ENCODE data around the gene SLC22A14. TPM values are rescaled to one million over a fixed set of nuclear protein-coding genes. Genes with fewer than 3 reads are reported as not detected.

The SLC22A14 gene
- total and polyA plus RNA-seq, 2 donors (not counting 3 experiments of a cell fraction or from before 2014, with no cell fraction given) = not detected

DNA sequence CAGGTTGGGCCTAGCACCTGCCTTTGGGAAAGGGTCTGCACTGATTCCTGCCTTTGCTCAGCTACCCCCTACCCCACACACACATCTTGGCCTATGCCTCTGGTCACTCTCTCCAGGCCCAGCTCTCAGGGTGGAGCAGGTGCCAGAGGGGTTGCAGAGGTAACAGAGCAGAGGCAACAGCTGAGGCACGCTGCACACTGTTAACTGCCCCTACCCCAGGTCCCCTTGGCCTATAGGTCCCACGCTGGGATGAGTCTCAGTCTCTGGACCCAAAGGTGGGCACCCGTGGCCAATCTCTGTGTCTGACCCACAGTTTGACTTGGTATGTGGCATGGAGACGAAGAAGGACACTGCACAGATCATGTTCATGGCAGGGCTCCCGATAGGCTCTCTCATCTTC is 24.8 kb downstream of the SLC22A14 start:
- H3K9me1 ChIP-seq (replicated peaks; ENCODE audit: control insufficient read depth, extremely low read depth, insufficient read depth, low read length) = no peaks in the 10 kb centered on the region
- no TSS peak for BruUV-seq (replicated peaks)

More for the DNA sequence above, 24.8 kb downstream of the SLC22A14 start:
- H3K36me3 ChIP-seq (ENCODE audit: control insufficient read depth in 2 of 2, extremely low read depth in 1 of 2, insufficient read depth in 2 of 2, low read length in 2 of 2) = no peaks in the 10 kb centered on the region
- H3K4me2 ChIP-seq (ENCODE audit: insufficient read depth, low read length) = no peak overlapping the region
- ChIA-PET POLR2A (no interaction called here), CTCF (no interaction called here)
- DNase-seq (ENCODE audit: low read depth, low spot score) (no peak), FAIRE-seq (no peak)
- H3K27me3 ChIP-seq (ENCODE audit: control insufficient read depth in 2 of 2, insufficient read depth in 2 of 2, low read length in 2 of 2) = peaks cover 0 to 3% of the 10 kb centered on the region in 2 experiments
- intact Hi-C loops (cut with micrococcal nuclease) = no loop called here
- no peaks in the 10 kb centered on the region for H3K4me1 ChIP-seq (ENCODE audit: control insufficient read depth, extremely low read depth, insufficient read depth, low read length)
- no peaks in the 10 kb centered on the region for H4K20me1 ChIP-seq (replicated peaks; ENCODE audit: control insufficient read depth, extremely low read depth, insufficient read depth, low read length)
- no peaks in the 10 kb centered on the region for H3K9me3 ChIP-seq (replicated peaks; ENCODE audit: control insufficient read depth, insufficient read depth, low read length)
- H3K9ac ChIP-seq (replicated peaks; ENCODE audit: extremely low read depth, insufficient read depth, low read length) = no peak overlapping the region
- no peak for TF ChIP-seq FOS (IDR thresholded peaks at IDR 0.05; ENCODE audit: borderline replicate concordance, insufficient read depth, low read length)
- TF ChIP-seq, protein P1, sequence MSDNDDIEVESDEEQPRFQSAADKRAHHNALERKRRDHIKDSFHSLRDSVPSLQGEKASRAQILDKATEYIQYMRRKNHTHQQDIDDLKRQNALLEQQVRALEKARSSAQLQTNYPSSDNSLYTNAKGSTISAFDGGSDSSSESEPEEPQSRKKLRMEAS (IDR thresholded peaks at IDR 0.05; ENCODE audit: insufficient read depth, insufficient read length) = no peak
- no peak for TF ChIP-seq GATA2 (IDR thresholded peaks at IDR 0.05; ENCODE audit: insufficient read depth, insufficient read length, low read depth, low read length)
- TF ChIP-seq JUN (IDR thresholded peaks at IDR 0.05; ENCODE audit: borderline replicate concordance, insufficient read depth, insufficient read length, low read depth) = no peak
- TF ChIP-seq, protein P2, sequence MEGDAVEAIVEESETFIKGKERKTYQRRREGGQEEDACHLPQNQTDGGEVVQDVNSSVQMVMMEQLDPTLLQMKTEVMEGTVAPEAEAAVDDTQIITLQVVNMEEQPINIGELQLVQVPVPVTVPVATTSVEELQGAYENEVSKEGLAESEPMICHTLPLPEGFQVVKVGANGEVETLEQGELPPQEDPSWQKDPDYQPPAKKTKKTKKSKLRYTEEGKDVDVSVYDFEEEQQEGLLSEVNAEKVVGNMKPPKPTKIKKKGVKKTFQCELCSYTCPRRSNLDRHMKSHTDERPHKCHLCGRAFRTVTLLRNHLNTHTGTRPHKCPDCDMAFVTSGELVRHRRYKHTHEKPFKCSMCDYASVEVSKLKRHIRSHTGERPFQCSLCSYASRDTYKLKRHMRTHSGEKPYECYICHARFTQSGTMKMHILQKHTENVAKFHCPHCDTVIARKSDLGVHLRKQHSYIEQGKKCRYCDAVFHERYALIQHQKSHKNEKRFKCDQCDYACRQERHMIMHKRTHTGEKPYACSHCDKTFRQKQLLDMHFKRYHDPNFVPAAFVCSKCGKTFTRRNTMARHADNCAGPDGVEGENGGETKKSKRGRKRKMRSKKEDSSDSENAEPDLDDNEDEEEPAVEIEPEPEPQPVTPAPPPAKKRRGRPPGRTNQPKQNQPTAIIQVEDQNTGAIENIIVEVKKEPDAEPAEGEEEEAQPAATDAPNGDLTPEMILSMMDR (IDR thresholded peaks at IDR 0.05; ENCODE audit: extremely low read depth in 1 of 2, insufficient read depth in 1 of 2, low read depth in 1 of 2, low read length in 2 of 2) = no peak
- TF ChIP-seq POLR2A (IDR thresholded peaks at IDR 0.05; ENCODE audit: low read depth, low read length) = no peak
- no peak for TF ChIP-seq EZH2 (IDR thresholded peaks at IDR 0.05; ENCODE audit: borderline replicate concordance, low read depth, low read length, severe bottlenecking)
- no peak for TF ChIP-seq POLR2AphosphoS5 (IDR thresholded peaks at IDR 0.05; ENCODE audit: insufficient read depth, low read depth, low read length)
- no peak for TF ChIP-seq MYC (IDR thresholded peaks at IDR 0.05; ENCODE audit: low read depth, low read length)
- H3K27ac ChIP-seq (ENCODE audit: insufficient read depth, low read depth, low read length) = no peak overlapping the region
- no peak overlapping the region for H2AFZ ChIP-seq (ENCODE audit: low read depth, low read length)
- no peaks in the 10 kb centered on the region for H3K79me2 ChIP-seq (ENCODE audit: control insufficient read depth, insufficient read depth, low read length)
- dilution Hi-C loops (cut with MboI; ENCODE audit: extremely low pct_ligation_motif_present, low sequenced_read_pairs) = no loop called here
- H3K4me3 ChIP-seq (replicated peaks in 1 of 3; ENCODE audit: insufficient read depth in 1 of 3, low read depth in 1 of 3, low read length in 3 of 3) = no peak overlapping the region

Data from endothelial cell of umbilical vein (primary cell).